HepG2 (cell line): ENCODE results near the gene TMEM229B. TPM values are rescaled to one million over a fixed set of nuclear protein-coding genes. Genes with fewer than 3 reads are reported as not detected.

Experiments
- CREBL2 ChIP-seq: sonication (generic); formaldehyde crosslinking; IDR thresholded peaks from 2 replicates; pipeline ENCODE4 v1.8.1; 2023; ENCODE audit warnings: missing genetic modification reagents, mild to moderate bottlenecking, borderline replicate concordance
- ELF3 ChIP-seq: IDR thresholded peaks from 2 replicates; pipeline ENCODE4 v1.6.1; 2016; ENCODE audit warnings: missing genetic modification reagents, missing compliant biosample characterization
- GATA4 ChIP-seq: sonication (generic); IDR thresholded peaks from 2 replicates; pipeline ENCODE4 v1.6.1; 2016; ENCODE audit warnings: antibody characterized with exemption, low read depth, borderline replicate concordance
- GTF3A ChIP-seq: sonication (generic); formaldehyde crosslinking; conservative IDR thresholded peaks from 2 replicates; pipeline ENCODE4 v1.4.0; 2020; ENCODE audit warnings: mild to moderate bottlenecking, missing genetic modification reagents
- IRF9 ChIP-seq: sonication (generic); formaldehyde crosslinking; IDR thresholded peaks from 2 replicates; pipeline ENCODE4 v1.8.0; 2022; ENCODE audit warnings: missing genetic modification reagents, mild to moderate bottlenecking, borderline replicate concordance
- KDM3A ChIP-seq: IDR thresholded peaks from 2 replicates; pipeline ENCODE4 v1.6.1; 2018; ENCODE audit warnings: low read depth, missing compliant biosample characterization
- LBX2 ChIP-seq: sonication (generic); formaldehyde crosslinking; IDR thresholded peaks from 2 replicates; pipeline ENCODE4 v1.5.0; 2020; ENCODE audit warnings: missing genetic modification reagents, mild to moderate bottlenecking, borderline replicate concordance
- MATR3 ChIP-seq: sonication (generic); formaldehyde crosslinking; IDR thresholded peaks from 2 replicates; pipeline ENCODE4 v1.4.0; 2020; ENCODE audit warnings: missing genetic modification reagents
- MIER2 ChIP-seq: IDR thresholded peaks from 2 replicates; pipeline ENCODE4 v1.6.1; 2016; ENCODE audit warnings: missing biosample characterization, missing genetic modification reagents
- NONO ChIP-seq, 2 experiments: fragments of 450-650 bp in 1 of 2; sonication (generic) in 1 of 2; formaldehyde crosslinking in 1 of 2; IDR thresholded peaks in 1 of 2; conservative IDR thresholded peaks in 1 of 2; 2 replicates each; pipeline versions ENCODE4 v1.6.1 to v1.8.0; 2017 to 2022; ENCODE audit warnings: mild to moderate bottlenecking in 1 of 2, missing genetic modification reagents in 1 of 2, moderate library complexity in 1 of 2
- PATZ1 ChIP-seq: sonication (generic); formaldehyde crosslinking; IDR thresholded peaks from 2 replicates; pipeline ENCODE4 v1.4.0; 2020; ENCODE audit warnings: missing genetic modification reagents
- PRPF4 ChIP-seq: fragments of 200-400 bp; formaldehyde crosslinking; IDR thresholded peaks from 2 replicates; pipeline ENCODE4 v1.6.1; 2016; ENCODE audit warnings: low read length, low read depth; ENCODE audit not compliant: poor library complexity, severe bottlenecking
- TBX2 ChIP-seq: sonication (generic); formaldehyde crosslinking; IDR thresholded peaks from 2 replicates; pipeline ENCODE4 v1.5.0; 2020; ENCODE audit warnings: missing genetic modification reagents, mild to moderate bottlenecking, borderline replicate concordance
- TFAP4 ChIP-seq: sonication (generic); IDR thresholded peaks from 2 replicates; pipeline ENCODE4 v1.6.1; 2016; ENCODE audit warnings: low read depth, borderline replicate concordance
- ZMYM2 ChIP-seq: sonication (generic); formaldehyde crosslinking; IDR thresholded peaks from 2 replicates; pipeline ENCODE4 v1.8.0; 2022; ENCODE audit warnings: mild to moderate bottlenecking, missing genetic modification reagents
- ZNF124 ChIP-seq: sonication (generic); formaldehyde crosslinking; IDR thresholded peaks from 2 replicates; pipeline ENCODE4 v1.4.0; 2020; ENCODE audit warnings: missing genetic modification reagents
- ZNF292 ChIP-seq: sonication (generic); formaldehyde crosslinking; IDR thresholded peaks from 2 replicates; pipeline ENCODE4 v1.8.1; 2022; ENCODE audit warnings: mild to moderate bottlenecking, low read depth, missing genetic modification reagents, borderline replicate concordance
- ZNF563 ChIP-seq: sonication (generic); formaldehyde crosslinking; IDR thresholded peaks from 2 replicates; pipeline ENCODE4 v1.8.0; 2022; ENCODE audit warnings: mild to moderate bottlenecking, moderate library complexity, missing genetic modification reagents
- ZNF770 ChIP-seq: sonication (generic); formaldehyde crosslinking; IDR thresholded peaks from 2 replicates; pipeline ENCODE4 v1.5.0; 2020; ENCODE audit warnings: mild to moderate bottlenecking, missing genetic modification reagents
- ZNF775 ChIP-seq: sonication (generic); formaldehyde crosslinking; IDR thresholded peaks from 2 replicates; pipeline ENCODE4 v1.4.0; 2020; ENCODE audit warnings: missing genetic modification reagents, mild to moderate bottlenecking, moderate library complexity, borderline replicate concordance
- ZNF776 ChIP-seq: sonication (generic); formaldehyde crosslinking; IDR thresholded peaks from 2 replicates; pipeline ENCODE4 v1.4.0; 2020; ENCODE audit warnings: mild to moderate bottlenecking, missing genetic modification reagents
- polyA plus RNA-seq, 8 experiments: library from polyadenylated mRNA; depleted of rRNA in 3 of 8; stranded (reverse) in 7 of 8; unstranded in 1 of 8; fragments of >200 nt; fragmentation: Illumina TruSeq in 4 of 8; extraction: Trizol in 4 of 8; gene quantifications; 2 replicates each; pipeline versions ENCODE4 v1.2.1 to v1.2.3, GENCODE V29; 2011 to 2016; ENCODE audit warnings: low read depth in 4 of 8, missing spikeins in 1 of 8, mixed read lengths in 1 of 8; ENCODE audit not compliant: insufficient read depth in 1 of 8
- total RNA-seq, 5 experiments: library from RNA; depleted of rRNA; stranded (reverse); fragments of >200 nt; fragmentation: Illumina TruSeq; extraction: Trizol; gene quantifications; 2 replicates each; pipeline ENCODE4 v1.2.3, GENCODE V29; 2016; ENCODE audit warnings: low read depth in 1 of 5

The TMEM229B gene
- total and polyA plus RNA-seq, 2 of the 13 experiments (the other 11 are each of a cell fraction or from before 2014, with no cell fraction given): 0.69 to 1.1 TPM

GRCh38 chr14:67428501-67429031, 60.0 kb downstream of the TMEM229B start (continued):
- TF ChIP-seq TBX2 (peak; percentile 66), ZNF776 (CRISPR knock-in tag) (no peak), ZNF563 (no peak), IRF9 (CRISPR knock-in tag) (no peak), ZNF775 (CRISPR knock-in tag) (0 out of 2 replicates have a peak, but pooled peaks have one; percentile 50), PATZ1 (CRISPR knock-in tag) (0 out of 2 replicates have a peak, but pooled peaks have one; percentile 25), TFAP4 (peak; percentile 23; the same call in 1 of the 2 replicates), KDM3A (CRISPR knock-in tag) (0 out of 2 replicates have a peak, but pooled peaks have one; percentile 30), GTF3A (CRISPR knock-in tag) (no peak), CREBL2 (no peak), ZNF124 (0 out of 2 replicates have a peak, but pooled peaks have one; percentile 43), ZNF292 (peak; percentile 68; the same call in 1 of the 2 replicates), ZMYM2 (CRISPR knock-in tag) (peak; percentile 82), MATR3 (no peak), PRPF4 (no peak), LBX2 (CRISPR knock-in tag) (no peak), MIER2 (CRISPR knock-in tag) (peak; percentile 62; the same call in 1 of the 2 replicates), GATA4 (0 out of 2 replicates have a peak, but pooled peaks have one; percentile 16), ZNF770 (CRISPR knock-in tag) (no peak), ELF3 (CRISPR knock-in tag) (peak; percentile 15; the same call in 1 of the 2 replicates), NONO (IDR thresholded peaks at IDR 0.05) (no peak), NONO (CRISPR knock-in tag; conservative IDR thresholded peaks at IDR 0.05) (0 out of 2 replicates have a peak, but pooled peaks have one; percentile 35)
